ENCODE data around the gene SLC13A3.

Gene SLC13A3

DNA sequence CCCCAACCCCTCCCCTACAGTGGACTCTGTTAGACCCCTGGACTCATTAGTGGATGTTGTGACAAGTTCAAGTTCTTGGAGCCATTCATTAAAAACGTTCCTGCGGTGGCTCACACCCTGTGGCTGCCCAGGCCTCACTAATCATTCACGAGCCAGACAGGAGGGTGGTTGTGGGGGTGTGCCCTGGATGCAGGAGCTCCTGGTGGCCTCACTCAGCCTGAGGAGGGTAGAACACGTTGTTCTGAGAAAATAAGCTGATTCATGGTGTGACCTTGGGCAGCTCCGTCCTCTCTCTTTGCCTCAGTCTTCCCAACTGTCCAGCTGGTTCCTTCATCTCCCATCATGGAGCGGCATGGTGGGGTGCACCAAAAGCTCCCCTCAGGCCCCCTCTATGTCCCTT lies 16.7 kb downstream of the SLC13A3 start:
- no peak for DNase-seq

GRCh38 chr20:46631874-46632446 lies 19.3 kb downstream of the SLC13A3 start:
- no peak for DNase-seq

GRCh38 chr20:46631212-46631869 lies 19.9 kb downstream of the SLC13A3 start:
- no peak for DNase-seq

DNA sequence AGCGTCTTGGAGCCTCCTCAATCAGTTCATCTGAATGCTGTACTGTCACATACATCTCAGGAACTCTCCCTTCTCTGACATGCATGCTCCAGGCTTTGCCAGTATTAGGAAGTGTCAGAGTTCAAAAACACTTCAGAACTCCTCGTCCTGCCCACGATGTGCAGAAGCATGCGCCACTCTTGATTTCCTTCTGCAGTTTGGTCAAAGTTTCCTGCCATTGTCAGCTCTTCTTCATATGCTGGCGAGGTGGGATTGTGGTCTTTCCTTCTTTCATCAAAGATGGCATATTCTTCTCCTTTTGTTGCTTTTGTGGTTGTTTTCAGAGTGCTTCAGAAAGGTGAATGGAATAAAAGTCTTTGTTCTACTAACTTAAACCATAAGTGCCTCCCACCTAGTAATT lies 21.0 kb downstream of the SLC13A3 start:
- DNase-seq, result no peak

DNA sequence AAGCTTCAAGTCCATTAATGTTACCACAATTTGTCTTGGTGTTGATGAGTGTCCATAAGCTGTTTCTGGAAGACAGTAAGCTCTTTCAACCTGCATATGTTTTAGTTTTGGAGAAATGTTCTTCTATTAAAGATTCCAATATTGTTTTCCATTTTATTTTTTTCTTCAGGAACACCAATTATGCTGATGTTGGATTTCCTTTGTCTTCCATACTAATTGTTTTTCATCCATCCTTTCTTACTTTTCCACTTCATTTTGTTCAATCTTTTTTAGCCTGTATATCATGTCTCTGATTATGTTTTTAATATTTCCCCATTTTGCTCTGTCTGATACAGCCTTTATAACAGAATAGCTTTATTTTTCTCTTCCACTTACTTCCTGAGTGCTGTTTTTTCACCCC lies 21.9 kb downstream of the SLC13A3 start:
- no peak for DNase-seq

GRCh38 chr20:46627234-46627633 lies 24.0 kb downstream of the SLC13A3 start:
- DNase-seq, result no peak

- no peak for DNase-seq
These were observed 24.5 kb downstream of the SLC13A3 start for GRCh38 chr20:46626758-46627157.

DNA sequence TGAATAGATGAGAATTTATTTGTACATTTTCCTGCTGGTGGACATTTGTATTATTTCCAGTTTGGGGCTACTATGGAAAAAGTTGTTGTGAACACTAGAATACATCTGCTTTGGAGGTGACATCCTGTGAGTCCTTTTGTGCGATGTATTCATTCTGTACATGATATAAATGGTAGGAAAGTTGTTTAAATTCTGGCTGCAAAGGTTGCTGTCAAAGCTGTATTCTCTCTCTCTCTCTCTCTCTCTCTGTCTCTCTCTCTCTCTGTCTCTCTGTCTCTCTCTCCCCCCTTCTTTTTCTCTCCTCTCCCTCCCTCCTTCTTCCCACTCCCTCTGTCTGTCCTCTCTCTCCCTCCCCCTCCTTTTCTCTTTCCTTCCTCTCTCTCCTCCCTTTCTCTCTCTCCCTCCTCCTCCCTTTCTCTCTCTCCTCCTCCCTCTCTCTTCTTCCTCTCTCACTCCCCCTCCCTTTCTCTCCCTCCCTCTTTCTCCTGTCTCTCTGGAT lies 25.3 kb downstream of the SLC13A3 start:
- no peak for DNase-seq

DNA sequence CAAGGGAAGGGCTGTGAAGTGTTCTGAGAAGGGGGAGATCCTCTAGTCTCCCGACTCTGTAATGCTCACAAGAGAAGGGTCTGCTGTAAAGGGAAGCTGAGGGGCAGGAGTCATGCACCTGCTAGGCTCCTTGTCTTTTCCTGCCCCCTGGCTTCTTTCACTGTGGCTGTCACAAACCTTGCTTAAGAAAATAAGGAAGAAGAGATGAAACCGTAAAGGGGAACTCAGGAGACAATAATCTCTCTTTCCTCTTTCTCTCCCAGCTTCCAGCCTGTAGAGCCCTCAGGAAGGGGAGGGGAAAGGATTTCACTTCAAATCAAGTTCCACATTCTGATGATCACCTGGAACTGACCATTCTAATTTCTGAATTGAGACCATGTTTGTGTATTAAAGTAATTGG lies 26.3 kb downstream of the SLC13A3 start:
- DNase-seq, result no peak

DNA sequence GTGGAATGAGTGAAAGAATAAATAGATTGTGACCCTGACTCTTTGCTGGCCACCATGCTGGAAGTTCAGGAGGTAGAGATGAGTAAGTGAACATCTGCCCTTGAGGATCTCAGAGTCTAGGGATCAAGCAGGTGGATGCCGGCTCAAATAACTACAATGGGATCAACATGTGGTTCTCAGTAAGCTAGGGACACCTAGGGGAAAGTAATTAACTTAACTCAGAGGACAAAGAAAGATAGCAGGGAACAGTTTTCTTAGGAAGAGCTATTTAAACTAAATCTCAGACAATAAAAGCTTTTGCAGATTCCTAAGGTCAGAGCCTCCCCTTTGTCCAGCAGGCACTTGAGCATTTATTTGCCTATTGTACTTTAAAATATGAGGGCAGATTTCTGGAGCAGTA lies 29.1 kb downstream of the SLC13A3 start:
- no peak for DNase-seq

- DNase-seq, result no peak
These were observed 29.8 kb downstream of the SLC13A3 start for GRCh38 chr20:46621492-46621891.

DNA sequence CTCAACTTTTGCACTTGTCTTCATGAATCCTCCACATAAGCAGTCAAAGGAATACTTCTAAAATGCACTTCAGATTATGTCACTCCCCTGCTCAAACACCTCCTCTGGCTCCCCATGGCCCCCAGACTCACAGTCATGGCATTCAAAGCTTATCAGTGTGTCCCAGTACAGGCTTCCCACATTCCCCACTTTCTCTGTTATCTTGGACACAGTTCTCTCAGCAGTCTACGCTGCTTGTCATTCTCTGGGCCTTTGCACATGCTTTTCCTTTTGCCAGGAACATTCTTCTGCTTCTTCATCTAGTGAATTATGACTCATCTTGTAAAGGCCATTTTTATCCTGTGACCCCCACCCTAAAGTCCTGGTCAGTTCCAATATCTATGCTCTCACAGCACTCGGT lies 31.8 kb downstream of the SLC13A3 start:
- no peak for DNase-seq

GRCh38 chr20:46618316-46619100 lies 32.8 kb downstream of the SLC13A3 start:
- DNase-seq, result no peak

DNA sequence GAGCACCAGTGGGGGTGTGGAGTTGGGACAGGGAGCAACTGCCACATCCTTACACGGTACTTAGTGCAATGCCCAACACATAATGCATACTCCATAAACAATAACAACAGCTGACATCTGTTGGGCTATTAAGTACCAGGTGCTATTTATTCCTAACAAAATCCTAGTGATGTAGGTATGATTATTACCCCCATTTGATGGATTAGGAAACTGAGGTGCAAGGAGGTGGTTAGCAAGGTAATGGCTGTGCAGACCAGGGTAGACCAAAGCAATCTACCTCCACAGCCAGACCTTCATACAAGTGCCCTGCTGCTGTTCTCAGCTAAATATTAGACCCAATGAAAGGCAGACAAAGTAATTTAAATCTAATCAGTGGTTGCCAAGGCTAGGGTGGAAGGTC lies 36.8 kb downstream of the SLC13A3 start:
- DNase-seq, result no peak

DNA sequence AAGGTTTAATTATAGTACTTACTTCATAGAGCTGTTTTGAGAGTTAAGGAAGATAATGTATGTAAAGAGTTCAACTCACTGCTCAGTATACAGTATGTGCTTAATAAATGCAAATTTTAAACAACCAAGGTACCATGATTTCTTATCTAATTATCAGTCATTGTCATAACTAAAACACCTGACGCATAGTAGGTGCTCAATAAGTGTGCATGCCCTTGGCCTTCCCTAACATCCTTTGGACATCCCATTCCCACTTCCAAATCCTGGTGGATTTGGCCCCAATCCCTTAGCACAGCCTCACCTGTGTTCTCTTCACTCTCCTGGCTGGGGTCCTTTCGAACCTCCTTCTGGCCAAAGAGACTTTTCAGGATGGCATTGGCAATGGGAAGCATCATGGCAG lies 41.1 kb downstream of the SLC13A3 start:
- no peak for DNase-seq

DNA sequence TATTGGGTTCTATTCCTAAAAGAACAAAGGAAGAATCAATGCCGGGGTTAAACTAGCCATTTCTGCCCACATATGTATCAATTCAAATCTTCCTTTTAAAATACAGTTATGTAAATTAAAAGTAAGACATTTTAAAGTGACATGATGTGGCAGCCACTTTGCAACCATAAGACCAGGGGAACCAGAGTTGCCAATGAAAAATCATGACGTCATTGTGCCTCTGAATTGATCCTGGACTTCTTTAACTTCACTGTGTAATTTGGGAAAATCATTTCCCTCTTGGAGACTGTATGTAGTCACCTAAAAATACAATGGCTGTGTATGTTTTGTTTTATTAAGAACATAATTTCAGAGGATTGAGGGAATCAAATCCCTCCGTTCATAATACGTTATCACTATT lies 42.2 kb downstream of the SLC13A3 start:
- no peak for DNase-seq

GRCh38 chr20:46607849-46608497 lies 43.3 kb downstream of the SLC13A3 start:
- DNase-seq, result no peak

DNA sequence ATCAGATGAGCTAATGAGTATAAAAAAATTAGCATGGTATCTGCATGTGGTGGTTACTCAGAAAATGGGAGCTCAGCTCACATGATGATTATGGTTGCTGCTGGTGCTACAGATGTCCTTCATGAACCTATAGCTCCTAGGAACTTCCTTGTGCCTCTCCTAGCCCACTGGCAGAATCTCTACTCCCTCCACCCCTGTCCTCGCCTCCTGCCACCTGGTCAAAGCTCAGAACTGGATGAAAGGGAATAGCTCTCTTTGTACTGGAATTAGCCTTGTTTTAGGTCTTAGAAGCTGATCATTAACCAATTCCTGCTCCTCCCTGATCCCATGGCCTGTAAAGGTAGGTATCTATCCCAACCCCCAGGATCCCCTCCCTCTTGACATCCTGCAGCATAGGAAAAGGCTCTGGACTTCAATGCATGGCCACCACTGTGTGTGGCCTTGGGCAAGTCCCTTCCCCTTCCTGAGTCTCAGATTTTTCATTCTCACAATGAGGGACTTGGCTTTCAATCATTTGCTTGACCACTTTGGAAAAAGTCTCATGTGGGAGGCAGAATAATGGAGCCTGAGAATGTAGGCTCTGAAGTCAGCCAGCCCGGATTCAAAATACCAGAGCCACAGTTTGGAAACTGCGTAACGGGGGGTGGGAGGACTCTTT lies 43.9 kb downstream of the SLC13A3 start:
- no peak for DNase-seq

GRCh38 chr20:46606817-46607190 lies 44.5 kb downstream of the SLC13A3 start:
- no peak for DNase-seq

- DNase-seq, result no peak
These were observed 45.1 kb downstream of the SLC13A3 start for GRCh38 chr20:46605978-46606816.

DNA sequence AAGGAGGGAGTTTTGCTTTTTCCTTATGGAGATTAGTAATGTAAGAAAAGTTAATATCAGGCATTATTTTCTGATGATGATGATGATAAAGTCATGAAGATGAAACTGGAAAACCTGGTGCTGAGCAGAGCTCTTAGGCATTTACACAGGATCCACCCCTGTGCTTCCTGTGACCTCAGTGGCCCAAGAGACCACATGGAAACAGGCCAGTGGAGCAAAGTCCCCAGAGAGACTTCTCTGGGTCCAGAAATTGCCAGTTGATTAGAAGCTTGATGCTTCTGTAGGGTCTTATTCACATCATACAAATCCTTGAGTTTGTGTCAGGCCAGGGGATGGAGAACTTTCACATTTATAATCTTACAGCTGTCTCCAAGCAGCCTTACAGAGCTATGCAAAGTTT lies 46.1 kb downstream of the SLC13A3 start:
- DNase-seq, result no peak

DNA sequence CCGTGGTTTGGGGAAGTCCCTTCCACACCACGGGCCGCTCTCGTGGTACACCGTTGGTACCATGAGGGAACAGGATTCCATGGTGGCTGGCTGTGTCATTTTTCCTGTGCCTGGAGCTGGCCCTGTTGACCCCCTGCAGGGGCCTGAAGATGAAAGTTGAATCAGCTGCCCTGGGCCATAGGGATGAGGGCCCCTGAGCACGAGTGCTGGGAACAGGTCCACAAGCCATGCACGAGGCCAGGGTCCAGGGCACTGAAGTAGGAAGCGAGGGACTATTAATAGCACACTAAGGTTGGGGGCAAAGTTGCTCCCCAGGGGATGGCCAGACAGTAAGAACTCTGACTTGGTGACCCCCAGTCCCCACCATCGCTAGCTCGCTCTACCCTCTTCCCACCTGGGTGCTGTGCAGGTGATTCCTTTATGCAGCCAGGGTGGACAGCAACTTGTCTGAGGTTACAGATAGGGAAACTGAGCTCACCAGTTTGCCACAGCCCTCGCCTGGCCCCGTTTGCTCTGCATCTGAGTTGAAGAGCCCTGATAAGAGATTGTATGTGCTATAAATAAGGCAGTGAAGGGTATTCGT lies 46.6 kb downstream of the SLC13A3 start:
- no peak for DNase-seq

Data from DMS153 (cell line).